Measurements from ENCODE around the gene PER3. TPM values are rescaled to one million over a fixed set of nuclear protein-coding genes. Genes with fewer than 3 reads are reported as not detected.

Gene PER3
- total and polyA plus RNA-seq, 2 of the 8 experiments (the other 6 are each of a cell fraction or from before 2014, with no cell fraction given) = 8.3 to 9.3 TPM

DNA sequence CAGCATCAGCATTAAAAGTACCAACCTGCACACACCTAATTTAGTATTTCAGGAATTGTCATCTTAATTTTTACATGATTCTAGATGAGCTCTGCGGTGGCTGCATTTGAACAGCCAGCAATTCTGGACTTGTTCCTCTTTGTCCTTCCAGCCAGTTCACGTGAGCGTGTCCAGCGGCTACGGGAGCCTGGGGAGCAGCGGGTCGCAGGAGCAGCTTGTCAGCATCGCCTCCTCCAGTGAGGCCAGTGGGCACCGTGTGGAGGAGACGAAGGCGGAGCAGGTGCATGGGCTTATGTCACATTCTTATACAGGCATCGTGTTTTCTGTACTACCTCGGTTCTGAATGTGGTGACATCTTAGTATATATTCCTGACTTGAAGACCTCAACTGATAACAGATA, 25.7 kb downstream of the PER3 start (continued):
- no peak for TF ChIP-seq TAF1 (IDR thresholded peaks at IDR 0.05; ENCODE audit: low read depth, low read length)
- TF ChIP-seq CHD2 (IDR thresholded peaks at IDR 0.05; ENCODE audit: low read length) = no peak
- TF ChIP-seq CEBPB (IDR thresholded peaks at IDR 0.05; ENCODE audit: low read depth, low read length) = no peak
- TF ChIP-seq, protein P1, sequence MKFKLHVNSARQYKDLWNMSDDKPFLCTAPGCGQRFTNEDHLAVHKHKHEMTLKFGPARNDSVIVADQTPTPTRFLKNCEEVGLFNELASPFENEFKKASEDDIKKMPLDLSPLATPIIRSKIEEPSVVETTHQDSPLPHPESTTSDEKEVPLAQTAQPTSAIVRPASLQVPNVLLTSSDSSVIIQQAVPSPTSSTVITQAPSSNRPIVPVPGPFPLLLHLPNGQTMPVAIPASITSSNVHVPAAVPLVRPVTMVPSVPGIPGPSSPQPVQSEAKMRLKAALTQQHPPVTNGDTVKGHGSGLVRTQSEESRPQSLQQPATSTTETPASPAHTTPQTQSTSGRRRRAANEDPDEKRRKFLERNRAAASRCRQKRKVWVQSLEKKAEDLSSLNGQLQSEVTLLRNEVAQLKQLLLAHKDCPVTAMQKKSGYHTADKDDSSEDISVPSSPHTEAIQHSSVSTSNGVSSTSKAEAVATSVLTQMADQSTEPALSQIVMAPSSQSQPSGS (IDR thresholded peaks at IDR 0.05; ENCODE audit: low read length) = no peak
- TF ChIP-seq HDAC2 (IDR thresholded peaks at IDR 0.05; ENCODE audit: borderline replicate concordance in 1 of 2, low read depth in 2 of 2, low read length in 2 of 2) = no peak

All from H1 (cell line).